ENCODE results near the gene KIFC1. TPM values are rescaled to one million over a fixed set of nuclear protein-coding genes. Genes with fewer than 3 reads are reported as not detected.
A peak's percentile ranks its signal among the peaks of the same experiment; 100 is the strongest.

Gene KIFC1
- total RNA-seq, 4 donors from 2014 or later, result 0.13 to 4.3 (median 0.91) TPM

DNA sequence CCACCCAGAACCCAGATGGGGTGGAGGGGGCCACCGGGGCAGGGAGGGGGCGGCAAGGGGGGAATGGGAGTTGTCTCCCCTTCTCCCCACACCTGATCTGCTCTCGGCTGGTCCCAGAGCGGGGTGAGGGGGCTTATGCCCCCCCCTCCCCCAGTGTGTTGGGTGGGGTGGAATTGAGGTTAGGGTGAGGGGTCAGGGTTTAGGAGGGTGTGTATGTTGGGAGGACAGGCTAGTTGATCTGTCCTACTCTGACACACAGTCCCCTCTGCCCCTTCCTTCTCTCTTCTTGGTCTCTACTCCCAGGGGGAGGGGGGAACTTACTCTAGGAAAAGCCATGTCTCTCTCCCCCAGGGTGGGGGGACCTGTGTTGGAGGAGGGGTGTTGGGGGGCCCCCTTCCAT is 60.9 kb downstream of the KIFC1 start:
- DNase-seq, result no peak
- WGBS, 2 donors, result 82 to 95% methylated on average over 2 to 4 of the region's 4 CpGs
- peaks cover 0 to 15% of the 10 kb centered on the region in 2 donors for H3K4me1 ChIP-seq
- H3K4me3 ChIP-seq (replicated peaks in 1 of 3), result no peak overlapping the region
- no peaks in the 10 kb centered on the region for H3K27me3 ChIP-seq
- no peaks in the 10 kb centered on the region for H3K9me3 ChIP-seq
- H3K36me3 ChIP-seq, result peaks cover 0 to 8% of the 10 kb centered on the region in 2 donors
- intact Hi-C loops (cut with DNase I), result no loop called here
- H3K27ac ChIP-seq, result no peak overlapping the region
- TF ChIP-seq POLR2A (IDR thresholded peaks at IDR 0.05), result no peak
- no peak for TF ChIP-seq CTCF (IDR thresholded peaks at IDR 0.05)

- Histone ChIP-seq H3K9me3 (no peaks in the 10 kb centered on the region), H3K36me3 (peaks cover 0 to 8% of the 10 kb centered on the region in 2 donors), H3K27me3 (no peaks in the 10 kb centered on the region), H3K4me3 (replicated peaks in 1 of 3) (peak overlapping the region; percentile 21 to 74 (median 70)), H3K4me1 (peaks cover 0 to 15% of the 10 kb centered on the region in 2 donors), H3K27ac (peak overlapping the region in 2 of 3 donors; percentile 37 to 57)
- WGBS, 2 donors, result 7 to 10% methylated on average over 12 of the region's 12 CpGs
- intact Hi-C loops (cut with DNase I), result no loop called here
- TF ChIP-seq POLR2A (IDR thresholded peaks at IDR 0.05), result no peak
- no peak for TF ChIP-seq CTCF (IDR thresholded peaks at IDR 0.05)
- no peak for DNase-seq
These were observed 61.9 kb downstream of the KIFC1 start for GRCh38 chr6:33453393-33454008.

DNA sequence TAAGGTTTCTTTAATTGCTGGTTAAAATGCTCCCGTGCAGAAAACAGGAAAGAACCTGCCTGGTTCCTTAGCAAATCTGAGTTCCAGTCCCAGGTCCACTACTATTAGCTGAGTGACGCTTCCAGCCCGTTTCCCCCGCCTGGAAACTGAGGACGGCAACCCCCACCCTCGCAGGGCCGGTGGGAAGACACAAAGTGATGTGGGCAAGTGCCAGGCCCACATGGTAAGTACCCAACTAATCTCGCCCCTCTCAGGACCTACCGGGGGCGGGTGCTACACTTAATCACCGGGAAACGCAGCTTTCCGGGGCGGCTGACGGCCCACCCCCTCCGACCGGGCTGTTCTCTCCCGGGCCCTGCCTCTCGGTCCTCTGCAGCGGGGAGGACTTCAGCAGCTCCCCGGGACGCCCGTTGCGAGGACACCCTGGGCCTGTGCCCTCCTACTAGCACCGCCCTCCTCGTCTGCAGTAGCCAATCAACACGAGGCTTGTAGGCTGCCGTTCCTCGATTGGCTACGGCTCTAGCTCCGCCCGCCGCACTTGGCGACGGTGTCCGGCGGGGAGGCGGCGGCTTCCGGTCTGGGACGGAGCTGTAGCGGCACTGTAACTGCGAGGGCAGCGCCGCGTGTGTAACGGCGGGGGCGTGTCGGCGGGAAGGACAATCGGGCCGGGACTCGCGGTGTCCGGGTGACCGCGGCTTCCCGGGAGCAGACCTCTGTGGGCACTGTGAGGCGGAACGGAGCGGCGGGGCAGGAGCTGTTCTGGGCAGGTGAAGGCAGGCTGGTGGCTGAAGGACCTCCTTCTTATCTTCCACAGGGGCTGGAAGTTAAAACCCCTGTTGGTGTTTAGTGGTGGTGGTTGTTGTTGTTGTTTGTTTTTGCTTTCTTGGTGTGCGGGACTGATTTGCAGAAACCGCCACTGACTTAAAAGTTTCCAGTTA is 62.7 kb downstream of the KIFC1 start, which contains the start of gene ZBTB9:
Gene ZBTB9, plus strand, starts transcription at position 568 of the 938 bp plus-strand sequence. CDS start 525 bp downstream, outside the sequence.
- Histone ChIP-seq H3K27me3 (no peaks in the 10 kb centered on the region), H3K9me3 (no peaks in the 10 kb centered on the region), H3K4me1 (peaks cover 0 to 15% of the 10 kb centered on the region in 2 donors), H3K27ac (peak within 1 kb of the TSS; percentile 37 to 58 (median 57)), H3K36me3 (peaks cover 0 to 8% of the 10 kb centered on the region in 2 donors), H3K4me3 (replicated peaks in 1 of 3) (peak within 1 kb of the TSS; percentile 21 to 74 (median 70))
- TF ChIP-seq CTCF (IDR thresholded peaks at IDR 0.05) (no peak), POLR2A (IDR thresholded peaks at IDR 0.05) (peak in 1 of 2 donors; percentile 90)
- 0 to 1% methylated on average over 12 to 57 of the region's 65 CpGs for WGBS, 2 donors
- intact Hi-C loops (cut with DNase I), result no loop called here
- DNase-seq, result peak; percentile 97

- no peak for TF ChIP-seq POLR2A (IDR thresholded peaks at IDR 0.05)
- TF ChIP-seq CTCF (IDR thresholded peaks at IDR 0.05), result no peak
- Histone ChIP-seq H3K4me1 (peaks cover 0 to 15% of the 10 kb centered on the region in 2 donors), H3K9me3 (no peaks in the 10 kb centered on the region), H3K4me3 (replicated peaks in 1 of 3) (peak overlapping the region; percentile 21 to 70 (median 61)), H3K36me3 (peaks cover 0 to 8% of the 10 kb centered on the region in 2 donors), H3K27ac (no peak overlapping the region), H3K27me3 (no peaks in the 10 kb centered on the region)
- intact Hi-C loops (cut with DNase I), result no loop called here
- no peak for DNase-seq
- 40 to 46% methylated on average over 16 of the region's 16 CpGs for WGBS, 2 donors
These were observed 63.4 kb downstream of the KIFC1 start for GRCh38 chr6:33455051-33455450.

Measured in thyroid gland (tissue), 4 donors.